OCI-LY3 (cell line): Measurements from ENCODE around the gene CSNK1A1.

Experiments
- CTCF ChIP-seq: fragments of 200-600, 300-600 bp; sonication (generic); IDR thresholded peaks from 2 replicates; pipeline ENCODE4 v1.5.1; 2014; ENCODE audit warnings: antibody characterized with exemption, low read length, low read depth
- EZH2phosphoT487 ChIP-seq: fragments of 200-600 bp; shearing (Covaris generic); IDR thresholded peaks from 2 replicates; pipeline ENCODE4 v1.6.1; 2018; ENCODE audit warnings: antibody characterized with exemption, mixed run types, low read depth

DNA sequence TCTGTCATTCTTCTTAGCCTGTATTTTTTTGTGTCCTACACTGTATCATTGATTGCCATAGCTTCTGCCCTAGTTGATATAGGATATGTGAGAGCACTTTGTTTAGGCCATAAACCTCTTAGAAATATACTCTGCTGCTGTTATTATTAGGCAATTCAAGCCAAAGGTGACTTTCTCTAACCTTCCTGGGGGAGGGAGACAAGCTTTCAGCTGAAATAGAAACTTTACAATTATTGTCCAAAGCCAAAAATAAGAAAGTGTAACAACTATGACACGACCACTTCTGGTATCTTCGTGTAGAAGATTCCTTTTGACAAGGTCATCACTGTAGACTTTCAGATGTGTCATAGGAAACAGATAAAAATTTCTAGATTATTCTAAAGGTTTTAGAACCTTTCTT, 12.2 kb upstream of the CSNK1A1 start:
- TF ChIP-seq CTCF (no peak), EZH2phosphoT487 (no peak)
